NCI-H1694 (cell line): ENCODE data around the gene SLC36A2.
"Not testable (repeated sequence)": the region's sequence is repeated elsewhere in the genome, so short reads cannot be mapped to it uniquely, and the experiment has no call there.

Experiments used
- DNase-seq: peaks from one replicate; lab custom pipeline; 2025; lab: John Stamatoyannopoulos, UW

Gene SLC36A2

GRCh38 chr5:151326266-151326665 is 21.1 kb downstream of the SLC36A2 start:
- no peak for DNase-seq

GRCh38 chr5:151320481-151320880 is 26.9 kb downstream of the SLC36A2 start:
- no peak for DNase-seq

DNA sequence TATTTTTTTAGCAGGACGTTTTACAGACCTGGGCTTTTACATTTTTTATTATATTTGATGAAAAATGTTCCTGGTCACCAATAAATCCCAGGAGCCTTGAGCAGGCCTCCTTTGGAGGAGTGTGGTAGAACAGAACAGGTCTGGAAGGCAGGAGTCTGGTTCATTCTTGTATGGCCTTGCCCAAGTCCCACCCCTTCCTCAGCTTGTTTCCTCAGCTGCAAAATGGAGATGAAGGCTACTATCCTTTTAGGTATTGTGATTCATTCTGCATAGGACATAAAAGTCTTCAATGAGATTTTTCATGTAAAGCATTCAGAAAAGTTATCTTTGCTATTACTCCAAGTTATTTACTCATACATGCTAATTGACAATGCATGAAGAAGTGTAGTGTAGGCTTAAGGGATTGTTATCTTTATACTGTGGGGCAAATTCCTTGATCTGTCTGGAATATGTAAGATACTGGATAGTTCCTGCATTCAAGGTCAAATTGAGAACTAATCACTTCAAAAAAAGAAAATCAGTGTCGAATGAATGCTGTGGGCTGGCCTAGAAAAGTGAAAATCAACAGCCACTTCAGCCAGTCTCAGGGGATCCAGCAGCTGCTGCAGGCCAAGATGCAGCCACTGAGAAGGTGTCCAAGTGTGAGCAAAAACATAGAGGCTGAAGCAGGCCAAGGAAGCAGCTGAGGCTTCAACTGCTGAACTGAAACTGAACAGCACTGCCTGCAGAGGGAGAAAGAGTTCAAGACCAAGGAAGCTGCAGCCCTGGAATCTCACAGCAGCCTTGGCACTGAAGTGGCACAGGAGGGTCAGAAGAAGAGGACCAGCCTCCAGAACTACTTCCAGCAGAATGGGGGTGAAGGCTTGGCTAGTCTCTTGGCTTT is 28.3 kb downstream of the SLC36A2 start:
- no peak for DNase-seq

GRCh38 chr5:151317871-151318270 is 29.5 kb downstream of the SLC36A2 start:
- DNase-seq, result no peak

GRCh38 chr5:151315998-151316597 is 31.3 kb downstream of the SLC36A2 start:
- DNase-seq, result peak; percentile 29

DNA sequence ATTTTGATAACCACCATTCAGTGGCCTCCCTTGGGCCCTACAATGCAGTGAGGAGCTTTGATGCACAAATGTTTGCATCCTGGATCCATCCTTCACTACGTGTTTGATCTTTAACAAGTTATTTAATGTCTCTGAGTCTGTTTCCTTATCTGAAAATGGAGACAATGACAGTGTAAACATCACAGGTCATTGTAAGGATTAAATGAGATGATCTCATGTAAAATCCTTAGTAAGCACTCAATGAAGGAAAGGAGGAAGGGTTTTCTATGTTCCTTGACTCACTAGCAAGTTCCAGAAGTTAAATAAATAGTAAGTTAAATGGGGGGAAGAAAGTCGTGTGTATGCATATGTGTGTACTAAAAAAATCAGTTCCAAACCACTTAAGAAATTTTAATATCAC is 34.0 kb downstream of the SLC36A2 start:
- no peak for DNase-seq

DNA sequence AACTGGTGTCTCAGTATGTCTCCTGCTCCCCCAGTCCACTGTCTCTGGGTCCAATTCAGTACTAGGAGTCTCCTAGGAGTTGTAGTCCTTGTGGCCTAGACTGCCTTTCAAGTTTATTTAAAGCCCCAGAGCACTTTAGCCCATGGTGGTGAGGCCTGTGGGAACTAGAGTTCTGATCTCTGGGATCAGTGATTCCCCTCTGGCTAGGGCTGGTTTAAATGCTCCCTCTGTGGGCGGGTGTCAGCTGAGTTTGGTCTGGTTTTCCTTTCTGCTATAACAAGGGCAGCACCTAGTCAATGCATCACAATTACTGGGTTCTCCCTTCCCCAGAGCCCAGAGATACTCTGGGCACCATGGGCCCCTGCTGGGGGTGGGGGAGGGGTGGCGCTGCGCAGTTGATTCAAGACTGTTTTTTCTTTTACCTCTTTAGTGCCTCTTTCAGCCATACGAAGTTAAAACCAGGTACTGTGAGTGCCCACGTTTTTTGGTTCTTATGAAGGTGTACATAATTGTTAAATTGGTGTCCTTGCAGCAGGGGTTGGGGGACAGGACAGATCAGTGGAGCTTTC is 34.5 kb downstream of the SLC36A2 start:
- DNase-seq, result no peak

DNA sequence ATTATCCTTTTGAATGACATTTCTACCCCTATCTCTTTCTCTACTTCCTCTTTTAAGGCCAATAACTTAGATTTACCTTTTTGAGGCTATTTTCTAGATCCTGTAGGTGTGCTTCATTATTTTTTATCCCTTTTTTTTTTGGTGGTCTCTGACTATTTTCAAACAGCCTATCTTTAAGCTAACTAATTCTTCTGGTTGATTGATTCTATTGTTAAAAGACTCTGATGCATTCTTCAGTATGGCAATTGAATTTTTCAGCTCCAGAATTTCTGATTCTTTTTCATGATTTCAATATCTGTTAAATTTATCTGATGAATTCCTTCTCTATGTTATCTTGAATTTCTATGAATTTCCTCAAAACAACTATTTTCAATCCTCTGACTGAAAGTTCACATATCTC is 36.4 kb downstream of the SLC36A2 start:
- no peak for DNase-seq

- DNase-seq, result not testable (repeated sequence)
These were observed 37.5 kb downstream of the SLC36A2 start for GRCh38 chr5:151309821-151310220.

DNA sequence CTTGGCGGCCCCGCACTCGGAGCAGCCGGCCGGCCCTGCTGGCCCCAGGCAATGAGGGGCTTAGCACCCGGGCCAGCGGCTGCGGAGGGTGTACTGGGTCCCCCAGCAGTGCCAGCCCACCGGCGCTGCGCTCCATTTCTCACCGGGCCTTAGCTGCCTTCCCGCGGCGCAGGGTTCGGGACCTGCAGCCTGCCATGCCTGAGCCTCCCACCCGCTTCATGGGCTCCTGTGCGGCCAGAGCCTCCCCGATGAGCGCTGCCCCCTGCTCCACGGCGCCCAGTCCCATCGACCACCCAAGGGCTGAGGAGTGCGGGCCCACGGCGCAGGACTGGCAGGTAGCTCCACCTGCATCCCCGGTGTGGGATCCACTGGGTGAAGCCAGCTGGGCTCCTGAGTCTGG is 38.1 kb downstream of the SLC36A2 start:
- not testable (repeated sequence) for DNase-seq

GRCh38 chr5:151303666-151304065 is 43.7 kb downstream of the SLC36A2 start, which contains the start of gene SLC36A3:
TSS of gene SLC36A3 (minus strand) at chr5:151303766. CDS start at chr5:151303354, 412 bp downstream.
- DNase-seq, result no peak

DNA sequence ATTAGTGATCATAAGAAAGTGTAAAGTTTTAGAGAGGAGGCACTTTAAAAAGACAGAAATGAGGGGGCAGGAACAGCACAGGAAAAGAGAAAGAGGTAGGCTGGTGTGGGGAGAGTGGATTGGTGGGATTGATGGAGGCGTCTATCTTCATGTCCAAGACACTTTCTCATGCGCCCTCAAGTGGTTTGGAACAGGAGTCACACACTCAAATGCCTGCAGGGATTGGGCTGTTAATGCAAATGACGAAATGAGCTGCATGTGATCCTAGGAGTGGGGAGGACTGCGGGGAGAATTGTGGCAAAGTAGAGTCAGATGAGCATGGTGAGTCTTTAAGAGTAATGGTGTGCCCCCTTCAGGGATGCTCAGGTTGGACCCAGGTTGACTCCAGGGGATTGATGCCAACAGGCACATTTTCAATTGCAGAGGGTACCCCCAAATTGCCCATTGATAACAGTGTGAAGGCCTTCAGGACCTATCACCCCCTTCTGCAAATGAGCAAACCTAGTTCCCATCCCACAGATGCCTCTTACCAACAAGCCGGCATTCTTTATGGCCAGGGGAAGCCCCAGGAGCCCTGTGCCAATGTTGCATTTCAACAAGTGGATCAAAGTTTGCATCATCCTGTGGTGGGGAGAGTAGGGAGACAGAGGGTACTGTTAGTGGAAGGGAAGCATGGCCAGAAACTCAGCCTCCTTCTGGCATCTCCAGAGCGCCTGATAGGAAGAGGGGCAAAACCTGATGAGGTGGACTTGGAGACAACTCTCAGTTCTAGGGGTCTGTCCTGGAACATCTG is 49.1 kb downstream of the SLC36A2 start:
- no peak for DNase-seq

- no peak for DNase-seq
These were observed 50.4 kb downstream of the SLC36A2 start for GRCh38 chr5:151296974-151297373.

DNA sequence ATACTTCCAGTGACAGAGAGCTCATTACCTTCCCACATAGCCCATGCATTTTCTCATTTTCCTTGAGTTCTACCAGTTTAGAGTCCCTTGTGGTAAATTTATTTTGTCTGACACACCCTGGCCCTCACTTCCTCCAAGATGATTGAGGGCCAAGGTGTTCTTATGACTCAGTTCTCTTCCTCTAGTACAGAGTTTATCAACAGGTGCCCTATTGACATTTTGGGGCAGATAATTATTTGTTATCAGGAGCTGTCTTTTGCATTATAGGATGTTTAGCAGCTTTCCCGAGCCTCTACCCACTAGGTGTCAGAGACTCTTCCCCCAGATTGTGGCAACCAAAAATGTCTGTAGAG is 50.9 kb downstream of the SLC36A2 start:
- no peak for DNase-seq

DNA sequence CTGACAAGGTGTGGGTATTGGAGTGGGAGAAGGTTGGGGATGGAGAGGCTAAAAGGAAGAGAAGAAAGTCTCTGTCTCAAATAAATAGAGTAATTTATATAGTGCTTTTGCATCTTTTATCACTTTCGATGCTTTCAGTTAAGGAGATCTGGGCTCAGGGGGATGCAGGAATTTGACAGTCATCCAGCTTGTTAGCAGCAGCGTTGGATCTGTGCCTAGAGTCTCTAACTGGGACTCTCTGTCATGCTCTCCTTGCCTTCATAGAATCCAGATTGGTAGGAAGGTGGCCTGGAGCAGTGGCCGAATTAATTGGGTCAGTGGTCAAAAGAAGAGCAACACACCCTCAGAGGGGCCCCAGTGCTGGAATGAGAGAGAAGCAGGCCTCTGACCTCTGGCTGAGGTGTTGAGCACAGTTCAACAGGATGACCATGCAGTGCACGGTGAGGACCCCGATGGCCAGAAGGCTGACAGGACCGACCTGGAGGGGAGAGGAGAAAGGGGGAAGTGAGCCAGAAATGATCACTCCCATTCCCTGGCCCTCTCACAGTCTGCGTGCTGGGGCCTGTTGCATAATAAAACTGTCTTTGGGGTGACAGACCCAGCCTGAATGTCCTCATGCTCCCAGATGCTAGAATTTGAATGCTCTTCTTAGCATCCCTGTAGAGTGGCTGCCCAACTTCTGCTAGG is 51.4 kb downstream of the SLC36A2 start:
- no peak for DNase-seq

- no peak for DNase-seq
These were observed 52.2 kb downstream of the SLC36A2 start for GRCh38 chr5:151295138-151295537.

GRCh38 chr5:151293624-151294023 is 53.7 kb downstream of the SLC36A2 start:
- DNase-seq, result no peak

- DNase-seq, result no peak
These were observed 59.2 kb downstream of the SLC36A2 start for GRCh38 chr5:151288180-151288579.

DNA sequence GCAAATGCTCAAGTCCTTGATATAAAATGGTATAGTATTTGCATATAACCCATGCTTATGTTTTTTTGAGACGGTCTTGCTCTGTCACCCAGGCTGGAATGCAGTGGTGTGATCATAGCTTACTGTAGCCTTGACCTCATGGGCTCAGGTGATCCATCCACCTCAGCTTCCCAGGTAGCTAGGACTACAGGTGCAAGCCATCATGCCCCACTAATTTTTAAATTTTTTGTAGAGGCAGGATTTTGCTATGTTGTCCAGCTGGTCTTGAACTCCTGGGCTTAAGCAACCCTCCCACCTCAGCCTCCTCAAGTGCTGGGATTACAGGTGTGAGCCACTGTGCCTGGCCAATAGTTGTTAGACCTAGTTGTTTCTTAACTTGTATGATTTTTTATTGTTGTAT is 61.1 kb downstream of the SLC36A2 start:
- no peak for DNase-seq

GRCh38 chr5:151285683-151286082 is 61.7 kb downstream of the SLC36A2 start:
- no peak for DNase-seq

- DNase-seq, result no peak
These were observed 62.9 kb downstream of the SLC36A2 start for GRCh38 chr5:151284392-151284967.
